SH-SY5Y (cell line): ENCODE results near the gene GORAB.

Experiments used
- GATA2 ChIP-seq: IDR thresholded peaks from 2 replicates; pipeline ENCODE4 v1.6.1; 2011; ENCODE audit warnings: mild to moderate bottlenecking, low read depth, low read length
- GATA3 ChIP-seq: IDR thresholded peaks from 2 replicates; pipeline ENCODE4 v1.6.1; 2011; ENCODE audit warnings: low read depth, mild to moderate bottlenecking, low read length, moderate library complexity

- no peak for TF ChIP-seq GATA2
- TF ChIP-seq GATA3, result no peak
These were observed 12.7 kb downstream of the GORAB start for GRCh38 chr1:170544624-170545023.
